ENCODE measurements around the gene TOX2. TPM values are rescaled to one million over a fixed set of nuclear protein-coding genes. Genes with fewer than 3 reads are reported as not detected.

The TOX2 gene
- total RNA-seq, 1 donor from 2014 or later: 0.94 TPM

DNA sequence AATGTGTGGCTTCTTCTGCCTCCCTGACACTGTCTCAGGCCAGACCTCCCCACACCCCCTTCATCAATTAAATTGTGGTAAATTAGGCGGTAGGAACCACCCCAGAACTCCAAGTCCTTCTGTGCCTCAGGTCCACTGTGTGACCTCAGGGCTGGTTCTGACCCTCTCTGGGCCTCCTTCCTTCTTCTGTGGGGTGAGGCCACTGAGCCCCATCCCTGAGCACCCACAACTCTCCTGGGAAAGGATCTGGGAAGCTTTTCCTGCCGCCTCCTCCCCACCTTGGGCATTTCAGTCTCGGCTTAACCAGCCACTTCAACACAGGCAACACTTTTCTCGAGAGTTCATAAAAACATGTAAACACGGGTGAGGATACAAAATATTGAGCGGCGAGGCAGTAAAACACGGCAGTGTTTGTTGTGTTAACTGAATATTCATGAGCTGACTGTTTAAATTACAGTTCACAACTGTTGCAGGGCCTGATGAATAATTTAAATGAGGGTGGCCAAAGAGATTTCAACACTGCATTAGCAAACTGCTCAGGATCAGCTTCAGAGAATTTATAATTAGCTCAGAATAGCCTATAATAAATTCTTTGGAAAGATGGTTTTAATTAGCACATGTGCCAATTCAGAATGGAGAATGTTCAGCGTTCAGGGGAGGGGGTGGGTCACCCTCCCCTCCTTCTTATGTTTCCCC is 112.1 kb downstream of the TOX2 start:
- TF ChIP-seq, protein P1, sequence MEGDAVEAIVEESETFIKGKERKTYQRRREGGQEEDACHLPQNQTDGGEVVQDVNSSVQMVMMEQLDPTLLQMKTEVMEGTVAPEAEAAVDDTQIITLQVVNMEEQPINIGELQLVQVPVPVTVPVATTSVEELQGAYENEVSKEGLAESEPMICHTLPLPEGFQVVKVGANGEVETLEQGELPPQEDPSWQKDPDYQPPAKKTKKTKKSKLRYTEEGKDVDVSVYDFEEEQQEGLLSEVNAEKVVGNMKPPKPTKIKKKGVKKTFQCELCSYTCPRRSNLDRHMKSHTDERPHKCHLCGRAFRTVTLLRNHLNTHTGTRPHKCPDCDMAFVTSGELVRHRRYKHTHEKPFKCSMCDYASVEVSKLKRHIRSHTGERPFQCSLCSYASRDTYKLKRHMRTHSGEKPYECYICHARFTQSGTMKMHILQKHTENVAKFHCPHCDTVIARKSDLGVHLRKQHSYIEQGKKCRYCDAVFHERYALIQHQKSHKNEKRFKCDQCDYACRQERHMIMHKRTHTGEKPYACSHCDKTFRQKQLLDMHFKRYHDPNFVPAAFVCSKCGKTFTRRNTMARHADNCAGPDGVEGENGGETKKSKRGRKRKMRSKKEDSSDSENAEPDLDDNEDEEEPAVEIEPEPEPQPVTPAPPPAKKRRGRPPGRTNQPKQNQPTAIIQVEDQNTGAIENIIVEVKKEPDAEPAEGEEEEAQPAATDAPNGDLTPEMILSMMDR (IDR thresholded peaks at IDR 0.05; ENCODE audit: unreplicated experiment): no peak
- H3K27me3 Mint-ChIP-seq (ENCODE audit: low read depth): peaks cover 55% of the 10 kb centered on the region
- H3K4me3 Mint-ChIP-seq: no peak overlapping the region
- H3K27ac Mint-ChIP-seq: no peak overlapping the region
- H3K36me3 Mint-ChIP-seq: no peaks in the 10 kb centered on the region
- peak in 1 of 2 experiments; percentile 13 for DNase-seq (ENCODE audit: low spot score in 2 of 2, unreplicated experiment in 2 of 2)
- H3K4me1 Mint-ChIP-seq: no peaks in the 10 kb centered on the region
- H3K9me3 Mint-ChIP-seq: no peaks in the 10 kb centered on the region

DNA sequence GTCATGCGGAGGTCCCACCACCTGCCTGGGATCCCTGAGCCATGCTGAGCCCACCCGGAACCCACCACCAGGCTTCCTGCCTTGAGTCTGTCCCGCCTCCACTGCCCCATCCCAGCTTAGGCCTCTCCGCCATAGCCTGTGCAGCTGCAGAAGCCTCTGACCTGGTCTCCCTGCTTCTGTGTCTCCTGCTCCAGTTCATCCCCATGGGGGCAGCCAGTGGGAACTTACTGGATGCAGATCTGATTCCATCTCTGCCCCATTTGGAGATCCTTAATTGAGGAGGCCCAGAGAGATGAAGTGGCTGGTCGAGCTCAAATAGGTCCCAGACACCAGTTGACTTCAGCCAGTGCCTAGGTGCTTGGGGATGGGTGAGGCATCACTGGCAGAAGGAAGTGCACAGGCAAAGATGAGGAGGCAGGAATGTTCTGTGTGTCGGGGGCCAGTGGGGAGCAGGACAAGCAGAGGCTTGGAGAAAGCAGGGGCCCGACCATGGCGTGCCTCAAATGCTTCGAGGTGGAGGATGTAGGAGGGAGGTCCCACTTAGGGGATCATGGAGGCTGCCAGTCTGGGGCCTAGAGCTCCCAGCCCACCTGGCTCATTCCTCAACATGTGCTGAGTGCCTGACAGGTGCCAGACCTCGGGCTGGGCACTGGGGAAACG is 112.8 kb downstream of the TOX2 start:
- H3K27ac Mint-ChIP-seq: no peak overlapping the region
- no peaks in the 10 kb centered on the region for H3K36me3 Mint-ChIP-seq
- no peak overlapping the region for H3K4me3 Mint-ChIP-seq
- TF ChIP-seq, protein P1 (IDR thresholded peaks at IDR 0.05; ENCODE audit: unreplicated experiment): no peak
- peak in 1 of 2 experiments; percentile 34 for DNase-seq (ENCODE audit: low spot score in 2 of 2, unreplicated experiment in 2 of 2)
- peaks cover 61% of the 10 kb centered on the region for H3K27me3 Mint-ChIP-seq (ENCODE audit: low read depth)
- no peaks in the 10 kb centered on the region for H3K9me3 Mint-ChIP-seq
- H3K4me1 Mint-ChIP-seq: no peaks in the 10 kb centered on the region

DNA sequence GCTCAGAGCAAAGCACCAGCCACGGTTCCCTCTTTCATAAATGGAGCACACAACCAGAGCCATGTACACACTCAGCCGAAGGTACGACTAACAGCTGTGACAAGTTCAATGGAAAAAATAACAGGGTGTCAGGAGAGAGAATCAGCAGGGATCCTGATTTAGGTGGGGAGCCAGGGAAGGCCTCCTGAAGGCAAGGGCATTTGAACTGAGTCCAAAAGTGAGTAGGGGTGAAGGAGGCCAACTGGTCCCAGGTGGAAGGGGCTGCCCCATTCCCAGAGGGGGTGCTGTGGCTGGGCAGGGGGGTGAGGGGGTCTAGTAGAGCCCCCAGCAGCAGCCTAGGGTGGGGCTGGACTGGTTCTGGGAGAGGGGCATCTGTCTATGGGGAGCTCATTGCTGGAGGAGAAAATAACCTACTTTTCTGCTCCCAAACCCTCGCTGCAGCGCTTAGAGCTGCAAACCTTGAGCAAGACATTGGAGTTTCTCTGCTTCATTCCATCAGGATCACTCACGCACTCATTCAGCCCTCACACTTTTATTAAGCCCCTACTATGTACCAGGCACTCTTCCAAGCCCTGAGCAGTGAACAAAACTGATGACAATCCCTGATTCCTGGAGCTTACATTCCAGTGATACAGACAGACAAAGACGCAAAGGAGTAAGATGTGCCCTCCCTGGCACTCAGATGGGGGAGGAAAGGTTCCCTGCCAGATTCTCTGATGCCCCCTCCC is 113.5 kb downstream of the TOX2 start:
- no peak overlapping the region for H3K27ac Mint-ChIP-seq
- peaks cover 67% of the 10 kb centered on the region for H3K27me3 Mint-ChIP-seq (ENCODE audit: low read depth)
- TF ChIP-seq, protein P1 (IDR thresholded peaks at IDR 0.05; ENCODE audit: unreplicated experiment): no peak
- peak in 1 of 2 experiments; percentile 19 for DNase-seq (ENCODE audit: low spot score in 2 of 2, unreplicated experiment in 2 of 2)
- no peaks in the 10 kb centered on the region for H3K9me3 Mint-ChIP-seq
- no peaks in the 10 kb centered on the region for H3K4me1 Mint-ChIP-seq
- H3K4me3 Mint-ChIP-seq: no peak overlapping the region
- no peaks in the 10 kb centered on the region for H3K36me3 Mint-ChIP-seq

DNA sequence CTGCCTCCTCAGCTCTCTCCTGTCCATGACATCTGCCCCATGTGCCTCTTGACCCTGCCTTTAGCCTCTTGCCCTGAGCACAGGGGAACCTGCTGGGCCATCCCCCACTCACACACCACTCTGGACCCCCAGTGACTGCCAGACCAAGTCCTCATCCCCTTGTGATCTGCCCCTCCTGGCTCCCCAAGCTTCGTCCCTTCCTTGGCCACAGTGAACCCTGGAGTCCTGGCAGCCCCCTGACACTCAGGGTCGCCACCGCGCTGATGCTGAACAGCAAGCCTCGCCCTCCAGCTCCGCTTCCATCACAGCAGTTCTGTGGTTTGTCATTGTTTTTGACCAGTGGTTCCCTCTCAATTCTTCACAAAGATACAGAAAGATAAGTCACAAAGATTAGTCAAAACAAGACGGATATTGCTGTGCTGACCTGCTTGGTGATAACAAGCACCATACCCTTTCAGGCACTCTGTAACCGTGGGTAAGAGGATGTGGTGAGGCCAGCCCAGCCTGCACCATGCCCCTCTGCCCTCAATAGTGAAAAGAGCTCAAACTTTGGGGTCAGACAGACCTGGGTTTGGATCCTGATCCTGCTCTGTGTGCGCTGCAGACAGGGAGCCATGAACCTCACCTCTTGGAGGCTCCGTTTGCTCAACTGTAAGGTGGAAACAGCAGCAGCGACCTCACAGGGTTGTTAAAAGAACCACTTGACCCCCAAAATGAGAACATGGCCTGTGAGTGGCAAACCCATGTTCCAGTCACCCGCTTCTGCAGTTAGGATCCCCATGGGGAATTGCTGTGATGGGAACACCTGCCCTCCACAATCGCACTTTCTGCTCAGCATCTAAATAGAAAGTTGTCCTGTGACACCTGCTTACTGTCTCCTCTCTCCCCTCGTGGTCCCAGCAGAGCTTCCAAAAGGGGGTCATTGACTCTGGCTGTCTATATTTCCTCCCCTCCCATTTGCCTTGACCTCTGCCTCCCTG is 114.5 kb downstream of the TOX2 start:
- Mint-ChIP-seq H3K4me3 (no peak overlapping the region), H3K36me3 (no peaks in the 10 kb centered on the region), H3K4me1 (no peaks in the 10 kb centered on the region), H3K27me3 (ENCODE audit: low read depth) (peaks cover 69% of the 10 kb centered on the region), H3K27ac (no peak overlapping the region), H3K9me3 (no peaks in the 10 kb centered on the region)
- TF ChIP-seq, protein P1 (IDR thresholded peaks at IDR 0.05; ENCODE audit: unreplicated experiment): no peak
- DNase-seq (ENCODE audit: low spot score in 2 of 2, unreplicated experiment in 2 of 2): no peak

DNA sequence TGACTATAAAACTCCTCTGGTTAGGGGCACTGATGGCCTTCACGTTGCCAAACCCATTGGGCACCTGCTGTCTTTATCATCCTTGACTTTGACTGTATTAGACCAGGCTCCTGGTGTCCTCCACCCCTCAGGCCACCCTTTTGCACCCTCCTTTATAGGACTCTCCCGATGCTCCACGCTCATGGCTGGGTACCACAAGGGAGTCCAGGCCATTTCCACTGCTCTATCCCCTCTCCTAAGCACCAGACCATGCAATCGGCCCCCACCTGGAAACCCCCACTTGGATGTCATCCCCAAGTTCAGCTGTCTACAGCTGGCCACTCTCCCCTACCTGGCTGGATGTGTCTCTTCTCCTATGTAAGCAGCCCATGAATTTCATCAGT is 115.2 kb downstream of the TOX2 start:
- no peak overlapping the region for H3K4me3 Mint-ChIP-seq
- peaks cover 2% of the 10 kb centered on the region for H3K9me3 Mint-ChIP-seq
- TF ChIP-seq, protein P1 (IDR thresholded peaks at IDR 0.05; ENCODE audit: unreplicated experiment): no peak
- H3K27ac Mint-ChIP-seq: no peak overlapping the region
- H3K36me3 Mint-ChIP-seq: no peaks in the 10 kb centered on the region
- H3K4me1 Mint-ChIP-seq: no peaks in the 10 kb centered on the region
- H3K27me3 Mint-ChIP-seq (ENCODE audit: low read depth): peaks cover 71% of the 10 kb centered on the region
- DNase-seq (ENCODE audit: low spot score in 2 of 2, unreplicated experiment in 2 of 2): no peak
